GM19324 (cell line): ENCODE results near the gene SSBP3.

Experiments
- ATAC-seq: cut with Tn5 transposase; IDR thresholded peaks from one replicate; pipeline ENCODE4 v1.9.1; 2021; ENCODE audit warnings: mild to moderate bottlenecking, moderate library complexity; ENCODE audit not compliant: unreplicated experiment, low FRiP score

The SSBP3 gene

GRCh38 chr1:54335011-54335754 is 71.0 kb downstream of the SSBP3 start:
- ATAC-seq: no peak

DNA sequence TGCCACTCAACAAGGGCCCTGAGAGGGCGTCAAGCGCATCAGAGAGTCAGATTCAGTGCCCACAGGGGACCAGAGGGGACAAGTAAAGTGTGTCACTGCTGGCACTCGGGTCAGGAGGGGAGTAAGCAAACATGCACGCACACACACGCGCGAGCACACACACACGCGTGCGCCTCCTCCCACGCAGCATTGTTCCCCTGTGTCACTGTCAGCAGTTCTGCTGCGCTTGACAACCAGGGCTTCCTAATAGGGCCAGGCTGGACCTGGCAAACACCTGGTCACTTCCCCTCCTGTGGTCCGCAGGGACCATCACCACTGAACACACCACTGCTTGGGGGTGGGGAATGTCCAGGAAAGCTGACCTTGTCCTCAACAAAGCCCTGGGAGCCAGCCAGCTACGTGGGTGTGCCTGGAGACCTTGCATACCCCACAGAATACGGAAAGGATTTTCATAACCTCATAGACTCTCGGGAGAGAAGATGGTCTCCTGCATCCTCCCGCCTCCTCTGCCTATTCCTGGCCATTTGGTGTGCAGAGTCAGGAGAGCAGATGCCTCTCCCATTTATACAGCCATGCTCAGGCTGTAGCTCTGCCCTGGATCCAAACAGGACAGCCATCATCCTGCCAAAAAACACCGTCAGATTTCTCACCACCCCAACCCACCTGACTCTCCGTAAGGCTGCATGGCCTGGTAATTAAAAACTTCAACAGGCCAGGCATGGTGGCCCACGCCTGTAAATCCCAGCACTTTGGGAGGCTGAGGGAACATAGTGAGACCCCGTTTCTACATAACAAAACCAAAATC is 73.2 kb downstream of the SSBP3 start:
- no peak for ATAC-seq

GRCh38 chr1:54331843-54332463 is 74.2 kb downstream of the SSBP3 start:
- ATAC-seq: no peak

GRCh38 chr1:54331091-54331772 is 75.0 kb downstream of the SSBP3 start:
- no peak for ATAC-seq

DNA sequence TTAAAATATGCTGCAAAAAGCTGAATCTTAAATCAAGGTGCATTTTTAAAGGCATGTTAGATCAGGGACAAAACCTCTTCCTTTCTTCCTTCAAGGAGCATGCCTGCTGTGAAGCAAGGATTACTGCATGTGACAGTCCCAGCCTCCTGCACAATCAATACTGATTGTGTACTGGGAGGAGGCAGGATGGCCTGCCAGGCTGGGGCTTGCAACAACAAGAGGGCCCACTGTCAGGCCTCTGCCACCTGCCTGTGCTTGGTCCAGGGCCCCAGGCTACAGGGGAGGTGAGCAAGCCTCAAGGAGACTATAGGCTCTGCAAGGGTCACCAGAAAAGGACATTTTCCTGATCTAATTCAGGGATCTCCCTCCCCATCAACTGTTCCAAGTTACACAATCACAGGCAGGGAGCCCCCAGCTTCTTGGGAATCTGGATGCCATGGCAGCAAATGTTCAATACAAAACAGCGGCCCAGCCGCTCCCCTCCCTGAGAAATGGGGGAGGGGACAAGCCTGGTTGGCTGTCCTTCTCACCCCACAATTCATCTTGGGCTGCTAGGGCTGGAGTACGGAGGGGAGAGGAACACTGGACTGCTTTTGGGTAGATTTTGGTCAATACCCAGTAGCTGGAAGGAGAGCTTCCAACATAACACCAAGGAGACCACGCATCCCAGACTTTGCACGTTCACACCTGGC is 76.7 kb downstream of the SSBP3 start:
- no peak for ATAC-seq

DNA sequence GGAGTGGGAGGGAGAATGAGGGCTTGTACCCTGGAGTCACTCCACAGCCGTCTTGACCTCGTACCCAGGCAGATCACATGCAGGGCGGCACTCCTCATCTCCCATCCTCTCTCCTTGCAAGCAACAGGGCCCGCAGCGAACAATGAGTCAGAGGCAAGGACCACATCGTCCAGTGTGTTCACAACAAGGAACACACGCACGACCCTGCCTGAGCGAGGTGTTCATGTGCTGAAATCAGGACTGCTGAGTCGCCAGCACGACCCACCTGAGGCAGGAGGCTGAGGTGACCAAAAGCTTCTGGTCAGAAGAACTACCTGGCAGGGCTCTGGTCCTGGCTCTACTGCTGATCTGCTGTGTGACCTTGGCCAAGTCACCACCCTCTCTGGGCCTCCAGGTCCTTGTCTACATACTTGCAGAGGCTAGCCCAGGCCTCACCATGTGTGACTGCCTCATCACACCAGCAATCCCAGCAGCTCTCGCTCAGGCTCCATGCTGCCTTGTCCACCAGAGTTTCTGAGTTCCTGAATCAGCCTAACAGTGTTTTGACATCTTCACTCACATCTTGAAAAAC is 78.0 kb downstream of the SSBP3 start:
- no peak for ATAC-seq

DNA sequence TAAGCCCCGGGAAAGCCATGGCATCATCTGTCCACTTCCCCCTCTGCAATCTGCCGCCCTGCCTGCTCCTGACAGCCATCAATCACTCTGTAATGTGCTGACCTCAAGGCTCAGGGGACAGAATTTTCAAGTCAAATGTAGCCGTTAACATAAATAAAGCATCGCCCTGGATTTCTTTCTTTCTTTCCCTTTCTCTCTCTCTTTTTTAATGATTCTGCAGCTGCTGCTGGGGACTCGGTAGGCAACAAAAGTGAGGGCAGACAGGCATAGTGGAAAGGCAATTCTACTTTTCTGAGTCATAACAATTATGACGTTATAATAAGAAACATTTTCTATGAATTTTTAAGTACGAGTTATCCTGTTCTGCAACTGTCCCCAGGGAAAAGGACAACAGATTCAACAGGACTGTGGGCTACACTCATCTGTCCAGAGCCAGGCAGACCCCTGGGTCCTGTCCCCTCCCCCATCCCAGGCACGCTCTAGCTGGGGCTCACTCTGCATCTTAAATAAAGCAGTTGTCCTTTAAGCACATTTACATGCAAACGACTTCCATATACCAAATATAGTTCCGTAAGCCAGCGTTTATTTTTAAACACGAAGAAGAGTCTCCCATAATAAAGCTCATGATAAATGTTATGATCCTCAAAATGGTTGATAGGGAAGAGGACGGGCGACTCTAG is 78.7 kb downstream of the SSBP3 start:
- no peak for ATAC-seq

- no peak for ATAC-seq
Observed at GRCh38 chr1:54326543-54327385, 79.4 kb downstream of the SSBP3 start.

DNA sequence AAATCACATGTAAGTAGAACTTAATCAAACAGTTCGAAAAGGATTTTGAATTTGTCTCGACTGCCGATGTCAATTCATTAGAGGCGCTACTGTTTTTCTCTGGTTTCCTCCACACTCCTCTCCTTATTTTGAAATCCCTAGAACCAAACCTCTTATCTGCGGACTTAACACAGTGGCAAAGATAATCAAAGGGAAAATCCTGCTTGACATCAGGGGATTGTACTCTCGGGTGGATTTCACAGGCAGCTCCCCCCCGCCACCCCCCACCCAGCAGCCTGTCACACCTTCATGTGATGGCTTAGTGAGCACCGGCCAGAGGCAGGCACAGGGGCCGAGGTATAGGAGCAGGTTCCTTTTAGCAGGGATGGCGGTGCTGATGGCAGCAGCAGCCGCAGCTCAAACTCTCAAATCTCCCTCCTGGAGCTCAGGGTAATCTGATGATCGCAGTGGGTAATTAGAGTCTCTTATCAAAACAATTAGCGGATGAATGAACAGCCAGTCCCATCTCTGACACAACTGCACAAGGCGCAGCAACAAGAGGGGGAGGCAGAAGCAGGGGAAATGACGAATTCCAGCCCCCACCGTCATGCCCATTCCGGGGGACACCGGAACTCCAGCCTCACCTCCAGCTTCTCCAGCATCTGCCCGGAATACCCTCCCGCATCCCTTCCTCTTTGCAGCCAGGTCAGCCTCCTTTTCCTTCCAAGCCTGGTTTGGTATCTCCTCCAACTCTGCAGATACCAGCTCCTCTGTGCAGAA is 80.3 kb downstream of the SSBP3 start:
- ATAC-seq: no peak

- ATAC-seq: no peak
Observed at GRCh38 chr1:54325284-54325683, 80.9 kb downstream of the SSBP3 start.

DNA sequence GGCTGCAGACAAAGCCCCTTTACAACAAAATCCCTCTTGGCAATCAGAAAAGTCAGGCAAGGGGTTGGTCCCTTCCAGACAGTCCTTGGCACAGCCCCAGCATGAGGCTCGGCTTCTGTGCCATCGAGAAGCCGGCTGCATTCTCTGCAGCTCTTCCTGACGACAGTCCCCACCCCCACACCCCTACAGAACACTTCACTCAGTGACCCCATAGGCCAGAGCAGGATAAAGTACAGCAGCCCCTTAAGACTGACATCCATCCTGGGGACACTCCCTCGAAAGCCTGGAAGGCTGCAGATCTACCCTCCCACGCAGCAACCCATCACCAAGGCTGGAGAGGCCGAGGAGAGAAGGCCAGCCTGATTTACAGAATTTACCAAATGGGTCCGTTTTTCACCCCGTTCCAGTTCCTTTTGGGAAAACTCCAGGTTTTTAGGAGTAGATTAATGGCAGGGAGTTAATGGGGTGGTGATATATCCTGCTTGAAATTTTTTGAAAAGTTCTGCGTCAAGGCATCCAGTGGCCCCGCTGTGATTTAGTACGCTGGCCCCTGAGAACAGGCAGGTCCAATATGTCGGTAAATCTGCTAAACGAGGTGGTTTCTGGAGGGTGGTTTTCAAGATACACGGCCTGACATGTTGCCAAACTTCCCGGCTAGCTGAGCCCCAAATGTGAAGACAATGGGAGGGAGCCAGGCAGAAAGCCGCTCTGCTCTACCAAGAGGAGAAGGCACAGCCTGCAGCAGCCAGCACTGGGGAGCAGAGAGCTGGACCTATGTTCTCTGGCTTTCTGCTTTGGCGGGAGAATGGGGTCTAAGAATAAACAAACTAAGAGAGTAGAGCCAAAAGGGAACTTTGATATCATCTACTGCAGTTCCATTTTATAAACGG is 81.7 kb downstream of the SSBP3 start:
- ATAC-seq: no peak

DNA sequence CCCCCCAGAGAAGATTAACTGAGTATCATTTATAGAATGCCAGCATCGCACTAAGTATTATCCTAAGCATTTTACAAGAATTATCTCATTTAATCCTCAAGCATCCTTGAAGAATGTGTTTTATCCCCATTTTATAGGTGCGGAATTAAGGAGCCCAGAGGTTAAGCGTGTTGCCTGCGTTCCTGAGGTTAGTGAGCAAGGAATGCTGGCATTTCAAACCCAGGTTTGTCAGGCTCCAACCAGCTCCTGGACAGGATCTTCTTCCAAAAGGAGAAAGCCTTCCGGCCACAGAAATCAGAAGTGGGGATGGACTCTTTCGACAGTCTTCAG is 82.3 kb downstream of the SSBP3 start:
- no peak for ATAC-seq

GRCh38 chr1:54323324-54323739 is 82.9 kb downstream of the SSBP3 start:
- ATAC-seq: no peak

- ATAC-seq: no peak
Observed at GRCh38 chr1:54318246-54318814, 87.9 kb downstream of the SSBP3 start.

DNA sequence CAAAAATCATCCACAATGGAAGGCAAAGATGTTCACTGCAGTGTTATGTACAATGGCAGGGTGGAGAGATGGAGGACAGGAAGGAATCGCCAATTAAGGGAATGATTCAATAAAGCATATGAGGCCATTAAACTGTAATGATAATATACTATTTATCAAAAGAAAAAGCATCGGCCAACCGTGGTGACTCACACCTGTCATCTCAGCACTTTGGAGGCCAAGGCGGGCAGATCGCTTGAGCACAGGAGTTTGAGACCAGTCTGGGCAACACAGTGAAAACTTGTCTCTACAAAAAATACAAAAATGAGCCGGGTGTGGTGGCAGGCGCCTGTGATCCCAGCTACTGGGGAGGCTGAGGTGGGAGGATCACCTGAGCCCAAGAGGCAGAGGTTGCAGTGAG is 89.1 kb downstream of the SSBP3 start:
- no peak for ATAC-seq

DNA sequence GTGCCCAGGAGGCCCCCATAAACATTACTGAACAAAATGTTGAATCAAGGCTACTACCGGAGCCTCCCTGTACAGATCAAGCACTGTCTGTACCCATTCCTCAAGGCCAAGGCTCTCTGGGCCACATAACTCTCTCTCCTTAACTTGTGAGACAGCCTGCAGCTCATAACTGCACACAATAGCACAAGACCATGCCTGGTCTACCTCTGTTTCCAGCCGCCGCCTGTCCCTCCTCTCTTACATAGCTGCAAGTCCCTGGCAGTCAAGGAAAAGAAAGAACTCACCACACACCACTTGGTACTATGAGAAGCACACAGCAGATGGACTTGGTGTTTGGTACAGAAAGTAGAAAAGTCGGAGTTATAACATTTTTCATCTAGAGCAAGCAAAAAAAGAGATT is 91.1 kb downstream of the SSBP3 start:
- ATAC-seq: no peak

GRCh38 chr1:54314696-54315095 is 91.5 kb downstream of the SSBP3 start:
- ATAC-seq: no peak
